Testis (tissue), 2 donors: ENCODE measurements around the gene OR6B3.

Experiments
- CTCF ChIP-seq, 3 experiments: fragments of 450-650 bp in 2 of 3; fragments of 200-600 bp in 1 of 3; sonication (generic) in 1 of 3; IDR thresholded peaks; one replicate each; pipeline ENCODE4 v1.5.1; 2016 to 2019; ENCODE audit warnings: antibody characterized with exemption in 3 of 3, mild to moderate bottlenecking in 2 of 3, moderate library complexity in 1 of 3
- POLR2A ChIP-seq: fragments of 450-650 bp; IDR thresholded peaks from one replicate; pipeline ENCODE4 v1.6.1; 2017; ENCODE audit warnings: antibody characterized with exemption, mild to moderate bottlenecking, moderate library complexity

GRCh38 chr2:240055177-240055917, 2.0 kb upstream of the OR6B3 start:
- no peak for TF ChIP-seq CTCF (IDR thresholded peaks at IDR 0.05)
- TF ChIP-seq POLR2A: no peak
